Osteoblast (primary cell): Measurements from ENCODE around the gene PFN3. TPM values are rescaled to one million over a fixed set of nuclear protein-coding genes. Genes with fewer than 3 reads are reported as not detected.
A peak's percentile ranks its signal among the peaks of the same experiment; 100 is the strongest.

Experiments
- DNase-seq: peaks from one replicate; pipeline ENCODE4 v3.0.0; 2011; ENCODE audit warnings: low spot score, mixed read lengths; ENCODE audit not compliant: insufficient read length; ENCODE audit errors: missing footprints
- H2AFZ ChIP-seq: 2 replicates; pipeline ENCODE4 v1.6.0; 2011; ENCODE audit warnings: mild to moderate bottlenecking, low read length
- H3K27ac ChIP-seq: 2 replicates; pipeline ENCODE4 v1.5.1; 2011; ENCODE audit warnings: mild to moderate bottlenecking, low read depth, low read length, moderate library complexity
- H3K27me3 ChIP-seq: 2 replicates; pipeline ENCODE4 v1.6.0; 2012; ENCODE audit warnings: mild to moderate bottlenecking, control low read depth, inconsistent platforms, low read length, moderate library complexity; ENCODE audit not compliant: insufficient read depth
- H3K36me3 ChIP-seq: 2 replicates; pipeline ENCODE4 v1.5.1; 2011; ENCODE audit warnings: mild to moderate bottlenecking, low read length, control low read depth, moderate library complexity; ENCODE audit not compliant: insufficient read depth
- H3K4me1 ChIP-seq: 2 replicates; pipeline ENCODE4 v1.5.1; 2011; ENCODE audit warnings: mild to moderate bottlenecking, low read length, control low read depth, moderate library complexity; ENCODE audit not compliant: insufficient read depth
- H3K4me2 ChIP-seq: 2 replicates; pipeline ENCODE4 v1.6.0; 2011; ENCODE audit warnings: mild to moderate bottlenecking, low read length; ENCODE audit not compliant: insufficient read depth
- H3K4me3 ChIP-seq: fragments of 200-600 bp; sonication (generic); 3 replicates; pipeline ENCODE4 v1.5.1; 2012; ENCODE audit warnings: mild to moderate bottlenecking, low read length, inconsistent platforms; ENCODE audit not compliant: insufficient read depth
- H3K79me2 ChIP-seq: 2 replicates; pipeline ENCODE4 v1.6.0; 2012; ENCODE audit warnings: mild to moderate bottlenecking, low read length, control low read depth, inconsistent platforms; ENCODE audit not compliant: insufficient read depth
- H3K9me3 ChIP-seq: 2 replicates; pipeline ENCODE4 v1.5.1; 2011; ENCODE audit warnings: low read depth, low read length, control low read depth
- H4K20me1 ChIP-seq: 2 replicates; pipeline ENCODE4 v1.6.0; 2012; ENCODE audit warnings: mild to moderate bottlenecking, low read length, control low read depth; ENCODE audit not compliant: insufficient read depth
- CTCF ChIP-seq: IDR thresholded peaks from 2 replicates; pipeline ENCODE4 v1.5.1; 2011; ENCODE audit warnings: mild to moderate bottlenecking, low read depth, low read length, moderate library complexity; ENCODE audit errors: extremely low read depth
- total RNA-seq: library from RNA; depleted of rRNA; stranded (reverse); fragments of >200 nt; gene quantifications from 2 replicates; pipeline ENCODE4 v1.2.3, GENCODE V29; 2012

PFN3 gene
- total RNA-seq, 1 donor: not detected

- DNase-seq: peak; percentile 63
- peak overlapping the region; percentile 73 for H3K4me3 ChIP-seq
- TF ChIP-seq CTCF: no peak
- H3K36me3 ChIP-seq: no peaks in the 10 kb centered on the region
- H3K9me3 ChIP-seq: no peaks in the 10 kb centered on the region
- no peaks in the 10 kb centered on the region for H3K79me2 ChIP-seq
- no peaks in the 10 kb centered on the region for H4K20me1 ChIP-seq
- H3K27me3 ChIP-seq: peaks cover 55% of the 10 kb centered on the region
- H3K27ac ChIP-seq: no peak overlapping the region
- peaks cover 14% of the 10 kb centered on the region for H3K4me1 ChIP-seq
- H2AFZ ChIP-seq: peak overlapping the region; percentile 92
- H3K4me2 ChIP-seq: peak overlapping the region; percentile 92
These were observed 4.2 kb upstream of the PFN3 start for GRCh38 chr5:177404641-177405179.

- Histone ChIP-seq H3K79me2 (no peaks in the 10 kb centered on the region), H3K27ac (no peak overlapping the region), H3K27me3 (peaks cover 60% of the 10 kb centered on the region), H4K20me1 (no peaks in the 10 kb centered on the region), H3K9me3 (no peaks in the 10 kb centered on the region), H3K36me3 (no peaks in the 10 kb centered on the region), H2AFZ (peak overlapping the region; percentile 92), H3K4me1 (peaks cover 14% of the 10 kb centered on the region), H3K4me2 (peak overlapping the region; percentile 92), H3K4me3 (peak overlapping the region; percentile 73)
- peak; percentile 99 for DNase-seq
- TF ChIP-seq CTCF: peak; percentile 59
These were observed 3.6 kb upstream of the PFN3 start for GRCh38 chr5:177403792-177404640.

- Histone ChIP-seq H3K4me3 (peak overlapping the region; percentile 73), H3K9me3 (no peaks in the 10 kb centered on the region)
These were observed 2.8 kb upstream of the PFN3 start for GRCh38 chr5:177403102-177403791.

More at GRCh38 chr5:177403102-177403791, 2.8 kb upstream of the PFN3 start:
- TF ChIP-seq CTCF: no peak
- Histone ChIP-seq H3K27ac (no peak overlapping the region), H3K27me3 (peaks cover 58% of the 10 kb centered on the region), H3K4me2 (peak overlapping the region; percentile 92), H3K79me2 (no peaks in the 10 kb centered on the region), H3K4me1 (peaks cover 14% of the 10 kb centered on the region), H3K36me3 (no peaks in the 10 kb centered on the region), H4K20me1 (no peaks in the 10 kb centered on the region), H2AFZ (peak overlapping the region; percentile 92)
- DNase-seq: no peak
